ENCODE results near the gene KCTD5. TPM values are rescaled to one million over a fixed set of nuclear protein-coding genes. Genes with fewer than 3 reads are reported as not detected.
A peak's percentile ranks its signal among the peaks of the same experiment; 100 is the strongest.
"Not testable (repeated sequence)": the region's sequence is repeated elsewhere in the genome, so short reads cannot be mapped to it uniquely, and the experiment has no call there.

Gene KCTD5
- total RNA-seq, 2 donors from 2014 or later, result 24.1 to 55.0 TPM

- H3K27ac ChIP-seq; H3K9me3 ChIP-seq; H3K36me3 ChIP-seq; DNase-seq (ENCODE audit: low spot score); H3K27me3 ChIP-seq (replicated peaks; ENCODE audit: insufficient read depth); H3K4me1 ChIP-seq (replicated peaks); H3K4me3 ChIP-seq; intact Hi-C loops (cut with DNase I): not testable (repeated sequence)
- WGBS, result 78% methylated on average over 8 of the region's 8 CpGs
Observed at GRCh38 chr16:2680360-2680759, 2.0 kb upstream of the KCTD5 start.

GRCh38 chr16:2683041-2683440 is 718 bp downstream of the KCTD5 start:
- H3K9me3 ChIP-seq; DNase-seq (ENCODE audit: low spot score); H3K4me1 ChIP-seq (replicated peaks); intact Hi-C loops (cut with DNase I); H3K36me3 ChIP-seq; H3K27me3 ChIP-seq (replicated peaks; ENCODE audit: insufficient read depth): not testable (repeated sequence)
- 6% methylated on average over 13 of the region's 13 CpGs for WGBS
- peak overlapping the region in 1 of 2 donors; percentile 58 for H3K27ac ChIP-seq
- H3K4me3 ChIP-seq, result peak overlapping the region; percentile 87 to 88

- H3K4me1 ChIP-seq (replicated peaks); H3K36me3 ChIP-seq; DNase-seq (ENCODE audit: low spot score); intact Hi-C loops (cut with DNase I); H3K27ac ChIP-seq; H3K9me3 ChIP-seq; H3K4me3 ChIP-seq; H3K27me3 ChIP-seq (replicated peaks; ENCODE audit: insufficient read depth): not testable (repeated sequence)
- no CpG with 5 or more reads among the region's 9 CpGs for WGBS
Observed at GRCh38 chr16:2686075-2686474, 3.8 kb downstream of the KCTD5 start.

GRCh38 chr16:2686912-2687507 is 4.7 kb downstream of the KCTD5 start:
- no peaks in the 10 kb centered on the region for H3K27me3 ChIP-seq (replicated peaks; ENCODE audit: insufficient read depth)
- H3K36me3 ChIP-seq, result no peaks in the 10 kb centered on the region
- no peak overlapping the region for H3K4me3 ChIP-seq
- intact Hi-C loops (cut with DNase I), result no loop called here
- no peak overlapping the region for H3K27ac ChIP-seq
- no peak for DNase-seq (ENCODE audit: low spot score)
- 80% methylated on average over 20 of the region's 20 CpGs for WGBS
- TF ChIP-seq, protein P1, sequence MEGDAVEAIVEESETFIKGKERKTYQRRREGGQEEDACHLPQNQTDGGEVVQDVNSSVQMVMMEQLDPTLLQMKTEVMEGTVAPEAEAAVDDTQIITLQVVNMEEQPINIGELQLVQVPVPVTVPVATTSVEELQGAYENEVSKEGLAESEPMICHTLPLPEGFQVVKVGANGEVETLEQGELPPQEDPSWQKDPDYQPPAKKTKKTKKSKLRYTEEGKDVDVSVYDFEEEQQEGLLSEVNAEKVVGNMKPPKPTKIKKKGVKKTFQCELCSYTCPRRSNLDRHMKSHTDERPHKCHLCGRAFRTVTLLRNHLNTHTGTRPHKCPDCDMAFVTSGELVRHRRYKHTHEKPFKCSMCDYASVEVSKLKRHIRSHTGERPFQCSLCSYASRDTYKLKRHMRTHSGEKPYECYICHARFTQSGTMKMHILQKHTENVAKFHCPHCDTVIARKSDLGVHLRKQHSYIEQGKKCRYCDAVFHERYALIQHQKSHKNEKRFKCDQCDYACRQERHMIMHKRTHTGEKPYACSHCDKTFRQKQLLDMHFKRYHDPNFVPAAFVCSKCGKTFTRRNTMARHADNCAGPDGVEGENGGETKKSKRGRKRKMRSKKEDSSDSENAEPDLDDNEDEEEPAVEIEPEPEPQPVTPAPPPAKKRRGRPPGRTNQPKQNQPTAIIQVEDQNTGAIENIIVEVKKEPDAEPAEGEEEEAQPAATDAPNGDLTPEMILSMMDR (IDR thresholded peaks at IDR 0.05), result no peak
- TF ChIP-seq POLR2AphosphoS5 (IDR thresholded peaks at IDR 0.05), result no peak
- TF ChIP-seq POLR2A (IDR thresholded peaks at IDR 0.05), result no peak
- H3K4me1 ChIP-seq (replicated peaks), result no peaks in the 10 kb centered on the region
- H3K9me3 ChIP-seq, result no peaks in the 10 kb centered on the region

GRCh38 chr16:2687531-2688308 is 5.4 kb downstream of the KCTD5 start:
- TF ChIP-seq, protein P1 (IDR thresholded peaks at IDR 0.05), result no peak
- no peak for TF ChIP-seq POLR2A (IDR thresholded peaks at IDR 0.05)
- TF ChIP-seq POLR2AphosphoS5 (IDR thresholded peaks at IDR 0.05), result no peak
- Histone ChIP-seq H3K36me3 (no peaks in the 10 kb centered on the region), H3K27me3 (replicated peaks; ENCODE audit: insufficient read depth) (no peaks in the 10 kb centered on the region), H3K4me3 (no peak overlapping the region), H3K4me1 (replicated peaks) (peaks cover 5% of the 10 kb centered on the region), H3K9me3 (no peaks in the 10 kb centered on the region), H3K27ac (no peak overlapping the region)
- no peak for DNase-seq (ENCODE audit: low spot score)
- WGBS, result 86% methylated on average over 19 of the region's 19 CpGs
- intact Hi-C loops (cut with DNase I), result no loop called here

DNA sequence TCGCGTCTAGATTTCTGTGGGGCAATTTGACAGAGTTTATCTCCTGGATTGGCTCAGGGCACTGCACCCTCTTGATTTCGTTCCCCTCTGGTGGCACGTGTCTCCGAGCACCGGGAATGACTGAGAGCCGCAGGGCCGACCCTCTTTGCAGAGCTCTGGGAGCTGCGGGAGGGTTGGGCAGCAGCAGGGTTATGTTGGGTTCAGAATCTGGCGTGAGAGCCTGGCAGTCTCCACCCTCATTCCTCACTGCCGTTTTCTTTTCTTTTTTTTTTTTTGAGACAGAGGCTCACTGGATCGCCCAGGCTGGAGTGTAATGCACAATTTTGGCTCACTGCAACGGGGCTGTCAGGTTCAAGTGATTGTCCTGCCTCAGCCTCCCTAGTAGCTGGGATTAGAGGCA is 7.1 kb downstream of the KCTD5 start:
- DNase-seq (ENCODE audit: low spot score); intact Hi-C loops (cut with DNase I); H3K27me3 ChIP-seq (replicated peaks; ENCODE audit: insufficient read depth); H3K4me3 ChIP-seq; H3K9me3 ChIP-seq; H3K36me3 ChIP-seq; H3K27ac ChIP-seq; H3K4me1 ChIP-seq (replicated peaks): not testable (repeated sequence)
- 71% methylated on average over 8 of the region's 13 CpGs for WGBS

Measured in prostate gland (tissue), 2 donors.